ENCODE measurements around the gene RSPO1.

The RSPO1 gene

DNA sequence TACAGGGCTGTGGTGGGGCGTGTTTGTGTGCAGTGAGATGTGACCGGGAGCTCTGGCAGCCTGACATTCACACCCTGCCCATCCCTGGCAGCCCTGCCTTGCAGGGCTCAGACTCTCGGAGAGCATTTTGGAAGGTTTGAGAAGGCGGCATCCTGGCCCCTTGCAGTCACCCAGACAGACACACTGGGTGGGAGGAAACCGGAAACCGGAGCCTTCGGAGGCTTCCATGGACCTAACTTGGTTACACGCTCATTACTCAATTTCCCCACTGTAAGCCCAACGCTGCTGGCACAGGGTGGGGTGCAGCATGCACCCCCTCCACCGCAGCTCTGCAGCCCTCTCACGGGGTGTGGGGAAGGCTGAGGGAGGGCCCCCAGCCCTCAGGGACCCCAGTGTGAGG, 22.2 kb upstream of the RSPO1 start:
- no peak overlapping the region for H3K4me3 ChIP-seq (replicated peaks in 1 of 2; ENCODE audit: low read depth in 2 of 2, low read length in 2 of 2)
- DNase-seq (ENCODE audit: low read depth in 2 of 2): no peak
- TF ChIP-seq, protein P1, sequence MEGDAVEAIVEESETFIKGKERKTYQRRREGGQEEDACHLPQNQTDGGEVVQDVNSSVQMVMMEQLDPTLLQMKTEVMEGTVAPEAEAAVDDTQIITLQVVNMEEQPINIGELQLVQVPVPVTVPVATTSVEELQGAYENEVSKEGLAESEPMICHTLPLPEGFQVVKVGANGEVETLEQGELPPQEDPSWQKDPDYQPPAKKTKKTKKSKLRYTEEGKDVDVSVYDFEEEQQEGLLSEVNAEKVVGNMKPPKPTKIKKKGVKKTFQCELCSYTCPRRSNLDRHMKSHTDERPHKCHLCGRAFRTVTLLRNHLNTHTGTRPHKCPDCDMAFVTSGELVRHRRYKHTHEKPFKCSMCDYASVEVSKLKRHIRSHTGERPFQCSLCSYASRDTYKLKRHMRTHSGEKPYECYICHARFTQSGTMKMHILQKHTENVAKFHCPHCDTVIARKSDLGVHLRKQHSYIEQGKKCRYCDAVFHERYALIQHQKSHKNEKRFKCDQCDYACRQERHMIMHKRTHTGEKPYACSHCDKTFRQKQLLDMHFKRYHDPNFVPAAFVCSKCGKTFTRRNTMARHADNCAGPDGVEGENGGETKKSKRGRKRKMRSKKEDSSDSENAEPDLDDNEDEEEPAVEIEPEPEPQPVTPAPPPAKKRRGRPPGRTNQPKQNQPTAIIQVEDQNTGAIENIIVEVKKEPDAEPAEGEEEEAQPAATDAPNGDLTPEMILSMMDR (IDR thresholded peaks at IDR 0.05; ENCODE audit: low read depth, low read length): no peak

DNA sequence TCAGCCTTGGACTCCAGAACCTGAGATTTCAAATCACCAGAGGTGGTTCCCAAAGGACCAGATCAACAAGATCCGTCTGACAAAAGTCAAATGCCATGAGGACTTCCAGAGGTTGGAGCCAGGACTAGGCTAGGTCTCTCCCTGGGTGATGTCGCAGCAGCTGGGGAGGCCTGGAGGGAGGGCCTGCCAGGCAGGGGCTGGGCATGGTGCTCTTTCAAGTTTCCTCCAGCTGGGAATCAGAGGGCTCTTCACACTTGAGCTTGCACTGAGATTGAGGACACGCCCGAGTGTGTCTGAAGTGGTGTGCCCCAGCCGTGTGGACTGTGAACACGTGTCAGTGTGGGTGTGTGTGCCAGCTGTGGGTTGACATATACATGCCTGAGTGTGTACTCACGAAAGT, 21.3 kb upstream of the RSPO1 start:
- no peak for DNase-seq (ENCODE audit: low read depth in 2 of 2)
- H3K4me3 ChIP-seq (replicated peaks in 1 of 2; ENCODE audit: low read depth in 2 of 2, low read length in 2 of 2): no peak overlapping the region
- TF ChIP-seq, protein P1 (IDR thresholded peaks at IDR 0.05; ENCODE audit: low read depth, low read length): no peak

DNA sequence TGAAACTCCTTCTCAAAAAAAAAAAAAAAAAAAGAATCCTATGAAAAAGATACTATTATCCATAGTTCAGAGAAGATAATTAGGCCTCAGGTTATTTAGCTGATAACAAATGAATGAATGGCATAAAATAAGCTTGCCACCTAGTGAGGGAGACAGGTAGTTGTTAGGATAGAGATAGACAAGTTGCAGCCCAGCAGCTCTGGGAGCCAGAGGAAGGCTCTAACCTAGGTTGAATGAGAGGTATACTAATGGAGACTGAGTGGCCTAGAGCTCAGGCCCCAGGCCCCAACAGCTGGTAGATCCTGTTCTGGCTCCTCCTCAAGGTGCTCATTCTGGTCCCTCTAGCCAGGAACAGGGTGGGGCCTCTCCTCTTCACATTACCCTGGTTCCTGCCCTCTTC, 20.6 kb upstream of the RSPO1 start:
- H3K4me3 ChIP-seq (replicated peaks in 1 of 2; ENCODE audit: low read depth in 2 of 2, low read length in 2 of 2): no peak overlapping the region
- no peak for DNase-seq (ENCODE audit: low read depth in 2 of 2)

DNA sequence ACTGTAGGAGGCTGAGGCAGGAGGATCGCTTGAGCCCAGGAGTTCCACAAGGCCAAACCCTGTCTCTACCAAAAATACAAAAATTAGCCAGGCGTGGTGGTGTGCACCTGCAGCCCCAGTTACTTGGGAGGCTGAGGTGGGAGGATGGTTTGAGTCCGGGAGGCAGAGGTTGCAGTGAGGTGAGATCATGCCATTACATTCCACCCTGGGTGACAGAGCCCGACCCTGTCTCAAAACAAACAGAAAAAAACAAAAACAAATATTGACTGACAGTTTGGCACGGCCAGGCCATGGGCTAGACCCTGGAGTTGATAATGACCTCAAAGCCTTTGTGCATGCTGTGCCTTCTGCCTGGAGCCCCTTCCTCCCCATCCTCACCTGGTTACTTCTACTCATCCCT, 19.2 kb upstream of the RSPO1 start:
- H3K4me3 ChIP-seq (replicated peaks in 1 of 2; ENCODE audit: low read depth in 2 of 2, low read length in 2 of 2): no peak overlapping the region
- TF ChIP-seq, protein P1 (IDR thresholded peaks at IDR 0.05; ENCODE audit: low read depth, low read length): no peak
- no peak for DNase-seq (ENCODE audit: low read depth in 2 of 2)

More for the DNA sequence above, 20.6 kb upstream of the RSPO1 start:
- TF ChIP-seq, protein P1 (IDR thresholded peaks at IDR 0.05; ENCODE audit: low read depth, low read length): no peak

DNA sequence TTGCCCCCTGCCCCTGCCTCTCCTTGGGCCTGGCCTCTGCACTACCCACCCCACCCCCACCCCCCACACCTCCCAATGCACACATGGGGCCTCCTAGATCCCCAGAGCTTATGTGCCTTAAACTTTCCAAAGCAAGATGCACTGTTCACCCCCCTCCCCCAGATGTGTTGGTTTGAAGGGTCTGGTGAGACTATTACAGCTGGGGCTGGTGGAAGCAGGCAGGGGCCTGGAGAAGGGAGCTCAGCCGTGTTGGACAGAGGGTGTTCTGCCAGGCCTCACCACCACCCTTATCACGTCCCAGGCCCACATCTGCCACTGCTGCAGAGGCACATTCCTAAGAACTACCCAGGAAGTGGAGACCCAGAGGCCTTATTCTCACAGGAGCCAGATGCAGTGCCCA, 18.3 kb upstream of the RSPO1 start:
- TF ChIP-seq, protein P1 (IDR thresholded peaks at IDR 0.05; ENCODE audit: low read depth, low read length): no peak
- DNase-seq (ENCODE audit: low read depth in 2 of 2): no peak

DNA sequence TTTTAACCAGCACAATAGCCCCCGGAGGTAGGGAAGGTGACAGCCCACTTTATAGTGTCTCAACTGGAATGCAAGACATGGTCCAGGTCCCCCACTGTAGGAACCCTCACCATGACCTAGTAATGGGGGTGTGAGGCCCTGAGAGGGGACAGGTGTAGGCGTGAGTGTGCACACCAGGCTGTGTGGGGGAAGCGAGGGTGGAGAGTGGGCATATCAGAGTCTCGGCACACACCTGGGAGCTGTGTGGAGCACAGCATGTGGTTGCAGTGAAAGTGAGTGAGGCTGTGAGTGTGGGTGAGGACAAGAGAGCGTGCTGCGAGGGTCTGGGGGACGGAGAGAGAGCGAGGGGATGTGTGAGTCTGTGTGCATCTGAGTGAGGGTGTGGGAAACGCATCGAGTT, 17.1 kb upstream of the RSPO1 start:
- TF ChIP-seq, protein P1 (IDR thresholded peaks at IDR 0.05; ENCODE audit: low read depth, low read length): no peak
- DNase-seq (ENCODE audit: low read depth in 2 of 2): no peak
- no peak overlapping the region for H3K4me3 ChIP-seq (replicated peaks in 1 of 2; ENCODE audit: low read depth in 2 of 2, low read length in 2 of 2)

More for the DNA sequence above, 18.3 kb upstream of the RSPO1 start:
- no peak overlapping the region for H3K4me3 ChIP-seq (replicated peaks in 1 of 2; ENCODE audit: low read depth in 2 of 2, low read length in 2 of 2)

DNA sequence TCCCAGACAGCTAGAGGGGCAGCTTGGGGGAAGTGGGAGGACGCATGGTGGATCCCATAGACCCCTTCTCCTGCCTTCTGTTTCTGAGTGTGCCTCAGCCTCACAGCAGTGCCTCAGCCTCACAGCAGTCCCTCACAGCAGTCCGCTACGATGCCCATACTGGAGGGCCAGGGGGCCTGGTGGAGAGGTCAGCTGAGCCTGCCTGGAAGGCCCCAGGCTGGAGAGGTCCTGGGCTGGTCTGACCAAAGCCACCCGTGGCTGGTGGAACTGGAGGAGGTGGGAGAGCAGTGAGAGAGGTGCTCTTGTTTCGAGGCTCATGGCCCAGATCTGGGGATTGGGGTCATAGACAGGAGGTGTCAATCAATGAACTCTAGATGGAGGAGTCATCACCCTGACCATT, 16.0 kb upstream of the RSPO1 start:
- no peak for DNase-seq (ENCODE audit: low read depth in 2 of 2)

More for the DNA sequence above, 16.0 kb upstream of the RSPO1 start:
- H3K4me3 ChIP-seq (replicated peaks in 1 of 2; ENCODE audit: low read depth in 2 of 2, low read length in 2 of 2): no peak overlapping the region
- TF ChIP-seq, protein P1 (IDR thresholded peaks at IDR 0.05; ENCODE audit: low read depth, low read length): no peak
